Natural killer cell (primary cell): ENCODE data around the gene MARK1. TPM values are rescaled to one million over a fixed set of nuclear protein-coding genes. Genes with fewer than 3 reads are reported as not detected.

ENCODE experiments used
- ATAC-seq, 3 donors: fragments of 150-1000 bp in 2 of 3; fragments of 200-7000 bp in 1 of 3; cut with Tn5 transposase; 1 replicate in 1 of 3; 2 replicates in 2 of 3; pipeline ENCODE4 v1.10.0; 2021; ENCODE audit warnings: mild to moderate bottlenecking in 2 of 3, moderate library complexity in 2 of 3
- DNase-seq, 2 donors: peaks; one replicate each; pipeline versions ENCODE4 v3.0.0 to v3.0.0-alpha.2; 2013 to 2021; ENCODE audit warnings: mixed read lengths in 1 of 2
- H3K27ac ChIP-seq: one replicate; pipeline ENCODE4 v1.5.1; 2013; ENCODE audit warnings: mild to moderate bottlenecking, low read length
- H3K27me3 ChIP-seq: one replicate; pipeline ENCODE4 v1.6.1; 2013; ENCODE audit warnings: low read length; ENCODE audit not compliant: control insufficient read depth, insufficient read depth
- H3K36me3 ChIP-seq: one replicate; pipeline ENCODE4 v1.6.1; 2013; ENCODE audit warnings: low read length; ENCODE audit not compliant: control insufficient read depth, insufficient read depth
- H3K4me1 ChIP-seq: one replicate; pipeline ENCODE4 v1.6.1; 2013; ENCODE audit warnings: low read length; ENCODE audit not compliant: control insufficient read depth, insufficient read depth
- H3K4me3 ChIP-seq: one replicate; pipeline ENCODE4 v1.5.1; 2013; ENCODE audit warnings: low read length
- H3K9me3 ChIP-seq: one replicate; pipeline ENCODE4 v1.6.1; 2013; ENCODE audit warnings: low read length; ENCODE audit not compliant: control insufficient read depth, insufficient read depth
- H3K27ac Mint-ChIP-seq, 2 donors: one replicate each; pipeline ENCODE4 v1.8.0; 2022; ENCODE audit warnings: mild to moderate bottlenecking in 2 of 2, mixed read lengths in 2 of 2, moderate library complexity in 1 of 2
- H3K27me3 Mint-ChIP-seq, 2 donors: one replicate each; pipeline ENCODE4 v1.8.0; 2022; ENCODE audit warnings: low read depth in 2 of 2, mixed read lengths in 2 of 2
- H3K36me3 Mint-ChIP-seq: one replicate; pipeline ENCODE4 v1.8.0; 2022; ENCODE audit warnings: mixed read lengths
- H3K4me1 Mint-ChIP-seq, 2 donors: one replicate each; pipeline ENCODE4 v1.8.0; 2022; ENCODE audit warnings: mixed read lengths in 2 of 2
- H3K4me3 Mint-ChIP-seq: one replicate; pipeline ENCODE4 v1.8.0; 2022; ENCODE audit warnings: mild to moderate bottlenecking, moderate library complexity, mixed read lengths
- H3K9me3 Mint-ChIP-seq, 2 donors: one replicate each; pipeline ENCODE4 v1.8.0; 2022; ENCODE audit warnings: mixed read lengths in 2 of 2
- WGBS: methylation state at CpG from one replicate; pipeline ENCODE4 v1.1.7; 2013; ENCODE audit warnings: missing lambda C conversion rate; ENCODE audit not compliant: insufficient coverage; 5-methylcytosine and 5-hydroxymethylcytosine counted together
- intact Hi-C: fragments of 100-400 bp; cut with micrococcal nuclease; formaldehyde crosslinking; loops from one replicate; pipeline ENCODE4 v1.14.2; 2022
- total RNA-seq, 4 donors: library from RNA; stranded (reverse); fragments of 120-200 nt in 1 of 4; gene quantifications; one replicate each; pipeline versions ENCODE4 v1.2.3 to v1.2.4, GENCODE V29; 2013 to 2022
- TF ChIP-seq, protein P1 (sequence below): fragments of 200-600 bp; IDR thresholded peaks from one replicate; pipeline ENCODE4 v1.8.0; 2022; ENCODE audit warnings: antibody characterized with exemption

MARK1 gene
- total RNA-seq, 3 donors from 2014 or later (not counting 1 experiment from before 2014, with no cell fraction given): 0.13 TPM; not detected in 2

DNA sequence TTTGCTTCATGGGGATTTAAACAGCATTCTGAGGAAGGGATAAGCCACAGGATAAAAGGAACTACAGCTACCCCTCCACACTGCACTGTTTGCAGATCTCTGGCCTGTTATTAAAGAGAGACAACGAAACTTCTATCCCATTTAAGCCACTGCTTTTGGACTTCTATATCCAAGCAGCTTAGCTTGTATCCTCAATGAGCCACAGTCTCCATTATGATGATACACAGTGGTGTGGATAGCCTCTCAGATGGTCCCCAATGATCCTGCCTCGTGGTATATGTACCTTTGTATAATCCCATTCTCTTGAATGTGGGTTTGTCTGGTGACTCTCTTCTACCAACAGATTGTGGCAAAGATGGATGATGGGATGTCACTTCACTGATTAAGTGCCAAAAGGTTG is 36.0 kb upstream of the MARK1 start:
- H3K4me3 Mint-ChIP-seq: no peak overlapping the region
- no peaks in the 10 kb centered on the region for H3K9me3 ChIP-seq
- no peaks in the 10 kb centered on the region for H3K27me3 ChIP-seq
- H3K4me1 ChIP-seq: no peaks in the 10 kb centered on the region
- 58% methylated on average over 2 of the region's 2 CpGs for WGBS
- ATAC-seq (no peak), DNase-seq (no peak)
- H3K4me1 Mint-ChIP-seq: no peaks in the 10 kb centered on the region
- no peaks in the 10 kb centered on the region for H3K36me3 Mint-ChIP-seq
- no peak overlapping the region for H3K27ac Mint-ChIP-seq
- intact Hi-C loops: no loop called here
- no peak overlapping the region for H3K4me3 ChIP-seq
- TF ChIP-seq, protein P1, sequence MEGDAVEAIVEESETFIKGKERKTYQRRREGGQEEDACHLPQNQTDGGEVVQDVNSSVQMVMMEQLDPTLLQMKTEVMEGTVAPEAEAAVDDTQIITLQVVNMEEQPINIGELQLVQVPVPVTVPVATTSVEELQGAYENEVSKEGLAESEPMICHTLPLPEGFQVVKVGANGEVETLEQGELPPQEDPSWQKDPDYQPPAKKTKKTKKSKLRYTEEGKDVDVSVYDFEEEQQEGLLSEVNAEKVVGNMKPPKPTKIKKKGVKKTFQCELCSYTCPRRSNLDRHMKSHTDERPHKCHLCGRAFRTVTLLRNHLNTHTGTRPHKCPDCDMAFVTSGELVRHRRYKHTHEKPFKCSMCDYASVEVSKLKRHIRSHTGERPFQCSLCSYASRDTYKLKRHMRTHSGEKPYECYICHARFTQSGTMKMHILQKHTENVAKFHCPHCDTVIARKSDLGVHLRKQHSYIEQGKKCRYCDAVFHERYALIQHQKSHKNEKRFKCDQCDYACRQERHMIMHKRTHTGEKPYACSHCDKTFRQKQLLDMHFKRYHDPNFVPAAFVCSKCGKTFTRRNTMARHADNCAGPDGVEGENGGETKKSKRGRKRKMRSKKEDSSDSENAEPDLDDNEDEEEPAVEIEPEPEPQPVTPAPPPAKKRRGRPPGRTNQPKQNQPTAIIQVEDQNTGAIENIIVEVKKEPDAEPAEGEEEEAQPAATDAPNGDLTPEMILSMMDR: no peak
- H3K27ac ChIP-seq: no peak overlapping the region
- no peaks in the 10 kb centered on the region for H3K36me3 ChIP-seq
- peaks cover 0 to 3% of the 10 kb centered on the region in 2 donors for H3K9me3 Mint-ChIP-seq
- H3K27me3 Mint-ChIP-seq: peaks cover 0 to 3% of the 10 kb centered on the region in 2 donors

DNA sequence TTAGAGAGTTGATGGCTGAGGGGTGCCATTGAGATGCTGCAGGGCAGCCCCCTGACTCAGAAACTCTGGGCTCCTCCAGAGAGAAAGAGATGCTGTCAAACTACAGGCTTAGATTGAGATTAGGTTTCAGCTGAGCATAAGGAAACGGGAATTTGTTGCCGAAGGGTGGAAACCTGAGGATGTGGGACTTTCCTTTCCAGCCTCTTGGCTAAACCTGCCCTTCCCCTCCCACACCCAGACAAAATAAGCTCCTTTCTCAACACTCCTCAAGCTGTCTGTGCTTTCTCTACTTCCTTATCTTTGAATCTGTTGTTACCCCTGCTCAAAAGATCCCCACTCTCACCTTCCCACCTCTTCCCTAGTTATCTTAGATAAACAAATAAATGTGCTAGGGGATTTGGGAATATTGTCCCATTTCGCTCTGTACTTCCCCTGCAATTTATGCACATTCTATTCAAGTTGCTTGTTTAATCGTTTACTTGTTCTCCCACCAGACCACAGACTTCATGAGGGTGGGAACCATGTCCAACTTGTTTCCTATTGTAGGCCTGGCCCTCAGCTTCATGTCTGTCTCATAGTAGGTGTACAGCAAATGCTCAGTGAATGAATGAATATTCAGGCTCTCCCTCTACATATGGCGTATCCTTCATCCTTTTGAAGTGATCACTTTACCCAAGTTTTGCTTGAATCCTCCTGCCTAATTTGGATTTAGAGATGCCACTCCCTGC is 30.6 kb upstream of the MARK1 start:
- intact Hi-C loops: no loop called here
- no peaks in the 10 kb centered on the region for H3K4me1 ChIP-seq
- H3K4me3 ChIP-seq: no peak overlapping the region
- no peaks in the 10 kb centered on the region for H3K27me3 Mint-ChIP-seq
- no peak for ATAC-seq
- no peaks in the 10 kb centered on the region for H3K36me3 Mint-ChIP-seq
- no peak for DNase-seq
- no peaks in the 10 kb centered on the region for H3K4me1 Mint-ChIP-seq
- no peak overlapping the region for H3K4me3 Mint-ChIP-seq
- no peaks in the 10 kb centered on the region for H3K27me3 ChIP-seq
- TF ChIP-seq, protein P1: no peak
- WGBS: 64% methylated on average over 5 of the region's 5 CpGs
- H3K27ac Mint-ChIP-seq: no peak overlapping the region
- H3K9me3 ChIP-seq: no peaks in the 10 kb centered on the region
- H3K36me3 ChIP-seq: no peaks in the 10 kb centered on the region
- H3K9me3 Mint-ChIP-seq: no peaks in the 10 kb centered on the region
- no peak overlapping the region for H3K27ac ChIP-seq

DNA sequence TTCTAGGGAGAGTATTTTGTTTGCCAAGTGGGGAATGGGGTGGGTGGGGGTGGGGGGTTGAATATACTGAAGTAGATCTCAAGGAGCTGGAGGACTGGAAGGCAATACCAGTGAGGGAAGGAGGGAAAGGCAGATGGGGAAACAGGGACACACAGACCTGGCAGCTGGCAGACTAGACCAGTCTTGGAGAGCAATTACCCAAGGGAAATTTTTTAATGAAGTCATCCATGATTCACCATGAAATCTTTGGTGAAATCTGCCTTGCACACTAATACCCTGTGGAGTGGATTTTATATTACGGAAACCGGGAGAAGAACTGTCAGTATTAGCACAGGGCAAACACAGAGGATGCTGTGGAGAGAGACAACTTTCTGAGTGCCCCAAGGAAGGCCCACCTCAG is 29.7 kb upstream of the MARK1 start:
- H3K27me3 Mint-ChIP-seq: no peaks in the 10 kb centered on the region
- H3K27ac ChIP-seq: no peak overlapping the region
- H3K9me3 Mint-ChIP-seq: no peaks in the 10 kb centered on the region
- TF ChIP-seq, protein P1: no peak
- no peaks in the 10 kb centered on the region for H3K36me3 ChIP-seq
- H3K36me3 Mint-ChIP-seq: no peaks in the 10 kb centered on the region
- no peaks in the 10 kb centered on the region for H3K27me3 ChIP-seq
- H3K4me3 ChIP-seq: no peak overlapping the region
- H3K4me1 ChIP-seq: no peaks in the 10 kb centered on the region
- 92% methylated on average over 2 of the region's 2 CpGs for WGBS
- H3K9me3 ChIP-seq: no peaks in the 10 kb centered on the region
- DNase-seq (no peak), ATAC-seq (no peak)
- H3K4me1 Mint-ChIP-seq: no peaks in the 10 kb centered on the region
- no peak overlapping the region for H3K4me3 Mint-ChIP-seq
- intact Hi-C loops: no loop called here
- no peak overlapping the region for H3K27ac Mint-ChIP-seq

DNA sequence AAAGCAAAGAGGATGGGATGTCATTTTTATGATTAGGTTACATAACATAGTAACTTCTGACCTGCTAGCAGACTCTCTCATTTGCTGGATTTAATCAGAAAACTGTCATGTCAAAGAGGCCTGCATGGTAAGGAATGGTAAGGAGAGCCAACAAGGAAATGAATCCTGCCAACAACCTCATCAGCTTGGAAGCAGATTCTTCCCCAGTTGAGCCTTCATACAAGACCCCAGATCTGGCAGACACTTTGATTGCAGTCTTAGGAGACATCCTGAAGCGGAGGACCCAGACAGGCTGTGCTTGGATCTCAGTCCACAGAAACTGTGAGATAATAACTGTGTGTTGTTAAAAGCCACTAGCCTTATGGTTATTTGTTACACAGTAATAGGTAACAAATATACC is 27.6 kb upstream of the MARK1 start:
- no peak overlapping the region for H3K4me3 ChIP-seq
- 83% methylated on average over 1 of the region's 1 CpG for WGBS
- H3K4me1 Mint-ChIP-seq: no peaks in the 10 kb centered on the region
- H3K4me1 ChIP-seq: no peaks in the 10 kb centered on the region
- no peak for DNase-seq
- TF ChIP-seq, protein P1: no peak
- H3K27me3 Mint-ChIP-seq: no peaks in the 10 kb centered on the region
- ATAC-seq: no peak
- H3K4me3 Mint-ChIP-seq: no peak overlapping the region
- intact Hi-C loops: no loop called here
- no peak overlapping the region for H3K27ac Mint-ChIP-seq
- H3K9me3 ChIP-seq: no peaks in the 10 kb centered on the region
- H3K27ac ChIP-seq: no peak overlapping the region
- H3K36me3 Mint-ChIP-seq: no peaks in the 10 kb centered on the region
- no peaks in the 10 kb centered on the region for H3K36me3 ChIP-seq
- no peaks in the 10 kb centered on the region for H3K9me3 Mint-ChIP-seq
- H3K27me3 ChIP-seq: no peaks in the 10 kb centered on the region
